ENCODE measurements around the gene RAMP1. TPM values are rescaled to one million over a fixed set of nuclear protein-coding genes. Genes with fewer than 3 reads are reported as not detected.
A peak's percentile ranks its signal among the peaks of the same experiment; 100 is the strongest.

RAMP1 gene
- total and polyA plus RNA-seq, 9 of the 15 experiments (the other 6 are each of a cell fraction or from before 2014, with no cell fraction given), result 0.72 to 0.77 TPM; not detected in 7

GRCh38 chr2:237877576-237878307 lies 18.3 kb downstream of the RAMP1 start:
- ATAC-seq (peak; percentile 45; the same call in 2 of the 3 replicates), FAIRE-seq (no peak), DNase-seq (ENCODE audit: extremely low read depth in 1 of 4, low spot score in 3 of 4) (no peak)
- TF ChIP-seq PML (IDR thresholded peaks at IDR 0.05; ENCODE audit: low read length) (no peak), FOXK1 (CRISPR knock-in tag; IDR thresholded peaks at IDR 0.05; ENCODE audit: borderline replicate concordance) (no peak), TSHZ1 (CRISPR knock-in tag; IDR thresholded peaks at IDR 0.05) (no peak), CREB5 (CRISPR knock-in tag; IDR thresholded peaks at IDR 0.05) (no peak), ARID1B (IDR thresholded peaks at IDR 0.05) (no peak), MYNN (IDR thresholded peaks at IDR 0.05) (no peak), MYNN (CRISPR knock-in tag; IDR thresholded peaks at IDR 0.05) (no peak), ZFX (CRISPR knock-in tag; IDR thresholded peaks at IDR 0.05) (no peak), NONO (IDR thresholded peaks at IDR 0.05; ENCODE audit: low read depth in 2 of 2, low read length in 1 of 2) (no peak), ZBTB7A (IDR thresholded peaks at IDR 0.05; ENCODE audit: borderline replicate concordance, control insufficient read depth, low read depth, low read length) (no peak), SAP30 (IDR thresholded peaks at IDR 0.05; ENCODE audit: borderline replicate concordance, insufficient read depth, low read depth, low read length, poor library complexity, severe bottlenecking) (no peak), ZNF263 (CRISPR knock-in tag; IDR thresholded peaks at IDR 0.05; ENCODE audit: borderline replicate concordance) (no peak)
- H3K27me3 ChIP-seq (ENCODE audit: control insufficient read depth in 2 of 2, insufficient read depth in 2 of 2, low read length in 2 of 2), result peaks cover 9 to 76% of the 10 kb centered on the region in 2 experiments; a peak in 4 of 5 replicates
- ChIA-PET POLR2A (no interaction called here), CTCF (ENCODE audit: low intra/inter-chr PET ratio) (interaction anchor here (0.6 kb wide), 1 partner anchor 255 kb away, joined by 6 read pairs; no protein-coding TSS in a partner anchor)
- intact Hi-C loops (cut with micrococcal nuclease) (no loop called here), in situ Hi-C loops (cut with MboI) (no loop called here)
- H3K9ac ChIP-seq (ENCODE audit: insufficient read depth in 1 of 2, low read depth in 2 of 2, low read length in 2 of 2), result no peak overlapping the region
- H2AFZ ChIP-seq (ENCODE audit: low read depth, low read length), result no peak overlapping the region
- H3K9me3 ChIP-seq (replicated peaks; ENCODE audit: control insufficient read depth, insufficient read depth, low read depth, low read length), result no peaks in the 10 kb centered on the region
- H3K4me1 ChIP-seq (replicated peaks in 1 of 2; ENCODE audit: control insufficient read depth in 2 of 2, insufficient read depth in 2 of 2, low read length in 2 of 2), result peaks cover 0 to 10% of the 10 kb centered on the region in 2 experiments; a peak in 2 of 5 replicates
- no peak overlapping the region for H3K27ac ChIP-seq (ENCODE audit: extremely low read depth, low read depth, low read length)
- 9% methylated on average over 22 of the region's 25 CpGs for WGBS (ENCODE audit: insufficient coverage, low coverage, missing lambda C conversion rate)
- no peak overlapping the region for H3K4me3 ChIP-seq
- no peaks in the 10 kb centered on the region for H3K79me2 ChIP-seq (ENCODE audit: control insufficient read depth, insufficient read depth, low read length)
- H3K9me1 ChIP-seq (ENCODE audit: control insufficient read depth, insufficient read depth, low read length), result no peaks in the 10 kb centered on the region
- no TSS peak for BruUV-seq (replicated peaks)
- H3K36me3 ChIP-seq (ENCODE audit: control insufficient read depth, insufficient read depth, low read length), result no peaks in the 10 kb centered on the region
- H4K20me1 ChIP-seq (replicated peaks; ENCODE audit: control insufficient read depth, insufficient read depth, low read length), result peaks cover 5% of the 10 kb centered on the region; the same call in 1 of the 2 replicates
- no peak overlapping the region for H3K4me2 ChIP-seq (ENCODE audit: insufficient read depth, low read length)
